ENCODE measurements around the gene OXSR1. TPM values are rescaled to one million over a fixed set of nuclear protein-coding genes. Genes with fewer than 3 reads are reported as not detected.
A peak's percentile ranks its signal among the peaks of the same experiment; 100 is the strongest.

The OXSR1 gene
- total and polyA plus RNA-seq, 2 of the 13 experiments (the other 11 are each of a cell fraction or from before 2014, with no cell fraction given): 27.4 to 32.6 TPM

- TF ChIP-seq SP2 (CRISPR knock-in tag; IDR thresholded peaks at IDR 0.05) (peak; percentile 11; the same call in 1 of the 2 replicates), U2AF2 (IDR thresholded peaks at IDR 0.05; ENCODE audit: low read depth, low read length) (no peak), KDM4B (CRISPR knock-in tag; IDR thresholded peaks at IDR 0.05) (0 out of 2 replicates have a peak, but pooled peaks have one; percentile 17), ZSCAN25 (CRISPR knock-in tag; IDR thresholded peaks at IDR 0.05) (0 out of 2 replicates have a peak, but pooled peaks have one; percentile 45), MYPOP (CRISPR knock-in tag; IDR thresholded peaks at IDR 0.05) (no peak), GATAD2A (CRISPR knock-in tag; IDR thresholded peaks at IDR 0.05) (peak; percentile 34; the same call in 1 of the 2 replicates), ZNF12 (CRISPR knock-in tag; IDR thresholded peaks at IDR 0.05) (0 out of 2 replicates have a peak, but pooled peaks have one; percentile 13), SIX1 (CRISPR knock-in tag; IDR thresholded peaks at IDR 0.05; ENCODE audit: borderline replicate concordance) (no peak), ZFP90 (CRISPR knock-in tag; IDR thresholded peaks at IDR 0.05; ENCODE audit: borderline replicate concordance) (peak; percentile 92), ZBTB1 (CRISPR knock-in tag; IDR thresholded peaks at IDR 0.05; ENCODE audit: borderline replicate concordance) (no peak), CENPT (CRISPR knock-in tag; IDR thresholded peaks at IDR 0.05; ENCODE audit: low read depth) (0 out of 2 replicates have a peak, but pooled peaks have one; percentile 68), MEIS1 (CRISPR knock-in tag; IDR thresholded peaks at IDR 0.05; ENCODE audit: borderline replicate concordance) (no peak), ZNF34 (CRISPR knock-in tag; IDR thresholded peaks at IDR 0.05; ENCODE audit: borderline replicate concordance) (no peak), PCBP2 (optimal IDR thresholded peaks at IDR 0.05; ENCODE audit: low read depth, low read length, poor library complexity, severe bottlenecking) (no peak), ZNF205 (CRISPR knock-in tag; IDR thresholded peaks at IDR 0.05) (no peak), ATF2 (CRISPR knock-in tag; IDR thresholded peaks at IDR 0.05) (no peak; the same call in 1 of the 2 replicates), BATF2 (CRISPR knock-in tag; IDR thresholded peaks at IDR 0.05) (no peak; the same call in 1 of the 2 replicates), TBX2 (CRISPR knock-in tag; IDR thresholded peaks at IDR 0.05; ENCODE audit: borderline replicate concordance) (0 out of 2 replicates have a peak, but pooled peaks have one; percentile 3), THAP9 (CRISPR knock-in tag; IDR thresholded peaks at IDR 0.05; ENCODE audit: borderline replicate concordance) (peak; percentile 21; the same call in 1 of the 2 replicates), HDAC2 (CRISPR knock-in tag; IDR thresholded peaks at IDR 0.05) (peak; percentile 72), RFXAP (CRISPR knock-in tag; IDR thresholded peaks at IDR 0.05; ENCODE audit: borderline replicate concordance) (no peak), U2AF1 (optimal IDR thresholded peaks at IDR 0.05; ENCODE audit: low read depth, low read length) (no peak), ZNF740 (CRISPR knock-in tag; IDR thresholded peaks at IDR 0.05) (peak; percentile 49; the same call in 1 of the 2 replicates)
These were observed 26.8 kb upstream of the OXSR1 start, which contains the start of gene MYD88 (continued) for GRCh38 chr3:38138349-38139190.
